Caco-2 (cell line): ENCODE results near the gene NPTN. TPM values are rescaled to one million over a fixed set of nuclear protein-coding genes. Genes with fewer than 3 reads are reported as not detected.

Experiments
- BruUV-seq: library from RNA; stranded (reverse); fragments of 400-500 nt; replicated peaks from 2 replicates; lab custom pipeline; 2021; lab: Mats Ljungman, UMichigan
- CTCF ChIA-PET: fragments of 300-600 bp; sonication (Branson Sonifier 250); formaldehyde crosslinking; loops from one replicate; lab custom pipeline; 2022; ENCODE audit warnings: antibody characterized with exemption; lab: Charles Lee
- POLR2A ChIA-PET: fragments of 300-600 bp; sonication (Branson Sonifier 250); formaldehyde crosslinking; loops from one replicate; lab custom pipeline; 2022; ENCODE audit warnings: antibody characterized with exemption; lab: Charles Lee
- DNase-seq, 2 experiments: peaks; one replicate each; pipeline versions ENCODE4 v3.0.0 to v3.0.0-alpha.2; 2020 to 2022
- H3K27me3 ChIP-seq: replicated peaks from 2 replicates; pipeline ENCODE4 v1.6.0; 2011; ENCODE audit warnings: low read length; ENCODE audit not compliant: control insufficient read depth, insufficient read depth
- H3K36me3 ChIP-seq: 2 replicates; pipeline ENCODE4 v1.5.1; 2011; ENCODE audit warnings: low read length; ENCODE audit not compliant: control insufficient read depth, insufficient read depth
- H3K4me1 ChIP-seq: fragments of 250-450 bp; sonication (Bioruptor Pico); 2 replicates; pipeline ENCODE4 v1.5.1; 2020; ENCODE audit warnings: mild to moderate bottlenecking
- H3K4me3 ChIP-seq: 2 replicates; pipeline ENCODE4 v1.5.1; 2011; ENCODE audit warnings: low read depth, mild to moderate bottlenecking, control low read depth, low read length
- H3K9me3 ChIP-seq: fragments of 250-450 bp; sonication (Bioruptor Pico); 2 replicates; pipeline ENCODE4 v1.5.1; 2020; ENCODE audit warnings: mild to moderate bottlenecking, moderate library complexity
- H3K27ac Mint-ChIP-seq: one replicate; pipeline ENCODE4 v1.8.0; 2022; ENCODE audit warnings: mixed read lengths; ENCODE audit not compliant: unreplicated experiment
- H3K27me3 Mint-ChIP-seq: one replicate; pipeline ENCODE4 v1.8.0; 2022; ENCODE audit warnings: mixed read lengths; ENCODE audit not compliant: insufficient read depth, unreplicated experiment
- H3K36me3 Mint-ChIP-seq: one replicate; pipeline ENCODE4 v1.8.0; 2022; ENCODE audit warnings: mild to moderate bottlenecking, mixed read lengths; ENCODE audit not compliant: insufficient read depth, unreplicated experiment
- H3K4me1 Mint-ChIP-seq: one replicate; pipeline ENCODE4 v1.8.0; 2022; ENCODE audit warnings: low read depth, mixed read lengths; ENCODE audit not compliant: unreplicated experiment
- H3K4me3 Mint-ChIP-seq: one replicate; pipeline ENCODE4 v1.8.0; 2022; ENCODE audit warnings: mild to moderate bottlenecking, moderate library complexity, mixed read lengths; ENCODE audit not compliant: unreplicated experiment
- H3K9me3 Mint-ChIP-seq: one replicate; pipeline ENCODE4 v1.8.0; 2022; ENCODE audit warnings: mixed read lengths; ENCODE audit not compliant: unreplicated experiment
- intact Hi-C: fragments of 100-400 bp; cut with micrococcal nuclease; formaldehyde crosslinking; loops from one replicate; pipeline ENCODE4 v1.10.0; 2022; ENCODE audit not compliant: unreplicated experiment
- total RNA-seq: library from RNA; stranded (reverse); gene quantifications from 2 replicates; pipeline ENCODE4 v1.2.3, GENCODE V29; 2022
- TF ChIP-seq, protein P1 (sequence below), 2 experiments: fragments of 200-600 bp in 1 of 2; IDR thresholded peaks; 1 replicate in 1 of 2; 2 replicates in 1 of 2; pipeline versions ENCODE4 v1.5.1 to v1.8.0; 2011 to 2022; ENCODE audit warnings: antibody characterized with exemption in 1 of 2, control low read depth in 1 of 2, inconsistent platforms in 1 of 2, low read depth in 1 of 2, low read length in 1 of 2, mild to moderate bottlenecking in 1 of 2, moderate library complexity in 1 of 2; ENCODE audit not compliant: insufficient read depth in 1 of 2, severe bottlenecking in 1 of 2, unreplicated experiment in 1 of 2

NPTN gene
- total RNA-seq, 1 experiment from 2014 or later, result 124 TPM

GRCh38 chr15:73538123-73538522, 95.1 kb downstream of the NPTN start:
- Mint-ChIP-seq H3K4me1 (no peaks in the 10 kb centered on the region), H3K27ac (no peak overlapping the region), H3K4me3 (no peak overlapping the region), H3K9me3 (no peaks in the 10 kb centered on the region), H3K27me3 (no peaks in the 10 kb centered on the region), H3K36me3 (no peaks in the 10 kb centered on the region)
- no peak for DNase-seq
- Histone ChIP-seq H3K27me3 (no peaks in the 10 kb centered on the region), H3K4me1 (no peaks in the 10 kb centered on the region), H3K4me3 (no peak overlapping the region), H3K9me3 (no peaks in the 10 kb centered on the region), H3K36me3 (no peaks in the 10 kb centered on the region)
- POLR2A ChIA-PET, result no interaction called here
- BruUV-seq, result no TSS peak
- TF ChIP-seq, protein P1, sequence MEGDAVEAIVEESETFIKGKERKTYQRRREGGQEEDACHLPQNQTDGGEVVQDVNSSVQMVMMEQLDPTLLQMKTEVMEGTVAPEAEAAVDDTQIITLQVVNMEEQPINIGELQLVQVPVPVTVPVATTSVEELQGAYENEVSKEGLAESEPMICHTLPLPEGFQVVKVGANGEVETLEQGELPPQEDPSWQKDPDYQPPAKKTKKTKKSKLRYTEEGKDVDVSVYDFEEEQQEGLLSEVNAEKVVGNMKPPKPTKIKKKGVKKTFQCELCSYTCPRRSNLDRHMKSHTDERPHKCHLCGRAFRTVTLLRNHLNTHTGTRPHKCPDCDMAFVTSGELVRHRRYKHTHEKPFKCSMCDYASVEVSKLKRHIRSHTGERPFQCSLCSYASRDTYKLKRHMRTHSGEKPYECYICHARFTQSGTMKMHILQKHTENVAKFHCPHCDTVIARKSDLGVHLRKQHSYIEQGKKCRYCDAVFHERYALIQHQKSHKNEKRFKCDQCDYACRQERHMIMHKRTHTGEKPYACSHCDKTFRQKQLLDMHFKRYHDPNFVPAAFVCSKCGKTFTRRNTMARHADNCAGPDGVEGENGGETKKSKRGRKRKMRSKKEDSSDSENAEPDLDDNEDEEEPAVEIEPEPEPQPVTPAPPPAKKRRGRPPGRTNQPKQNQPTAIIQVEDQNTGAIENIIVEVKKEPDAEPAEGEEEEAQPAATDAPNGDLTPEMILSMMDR (IDR thresholded peaks at IDR 0.05; ENCODE audit: insufficient read depth in 1 of 2, low read depth in 1 of 2, low read length in 1 of 2, severe bottlenecking in 1 of 2, unreplicated experiment in 1 of 2), result no peak
- intact Hi-C loops, result no loop called here
- CTCF ChIA-PET, result no interaction called here

- CTCF ChIA-PET, result no interaction called here
- BruUV-seq, result no TSS peak
- H3K4me3 Mint-ChIP-seq, result no peak overlapping the region
- TF ChIP-seq, protein P1 (IDR thresholded peaks at IDR 0.05; ENCODE audit: insufficient read depth in 1 of 2, low read depth in 1 of 2, low read length in 1 of 2, severe bottlenecking in 1 of 2, unreplicated experiment in 1 of 2), result no peak
- no peaks in the 10 kb centered on the region for H3K36me3 ChIP-seq
- H3K27ac Mint-ChIP-seq, result no peak overlapping the region
- no peaks in the 10 kb centered on the region for H3K27me3 ChIP-seq
- H3K27me3 Mint-ChIP-seq, result peaks cover 17% of the 10 kb centered on the region
- intact Hi-C loops, result no loop called here
- no peaks in the 10 kb centered on the region for H3K9me3 ChIP-seq
- no peaks in the 10 kb centered on the region for H3K36me3 Mint-ChIP-seq
- H3K4me1 ChIP-seq, result no peaks in the 10 kb centered on the region
- POLR2A ChIA-PET, result no interaction called here
- DNase-seq, result no peak
- H3K4me1 Mint-ChIP-seq, result no peaks in the 10 kb centered on the region
- no peaks in the 10 kb centered on the region for H3K9me3 Mint-ChIP-seq
- H3K4me3 ChIP-seq, result no peak overlapping the region
These were observed 102.5 kb downstream of the NPTN start for GRCh38 chr15:73530649-73531048.

- no peak overlapping the region for H3K4me3 Mint-ChIP-seq
- DNase-seq, result no peak
- no peak overlapping the region for H3K4me3 ChIP-seq
- CTCF ChIA-PET, result no interaction called here
- no peak overlapping the region for H3K27ac Mint-ChIP-seq
- POLR2A ChIA-PET, result no interaction called here
- BruUV-seq, result no TSS peak
- H3K4me1 ChIP-seq, result no peaks in the 10 kb centered on the region
- intact Hi-C loops, result no loop called here
- H3K9me3 ChIP-seq, result no peaks in the 10 kb centered on the region
- H3K27me3 Mint-ChIP-seq, result peaks cover 21% of the 10 kb centered on the region
- H3K36me3 ChIP-seq, result no peaks in the 10 kb centered on the region
- H3K36me3 Mint-ChIP-seq, result no peaks in the 10 kb centered on the region
- H3K27me3 ChIP-seq, result no peaks in the 10 kb centered on the region
- H3K4me1 Mint-ChIP-seq, result no peaks in the 10 kb centered on the region
- no peaks in the 10 kb centered on the region for H3K9me3 Mint-ChIP-seq
- TF ChIP-seq, protein P1 (IDR thresholded peaks at IDR 0.05; ENCODE audit: insufficient read depth in 1 of 2, low read depth in 1 of 2, low read length in 1 of 2, severe bottlenecking in 1 of 2, unreplicated experiment in 1 of 2), result no peak
These were observed 105.6 kb downstream of the NPTN start for GRCh38 chr15:73527598-73527997.
